Small intestine (tissue), 7 donors: ENCODE data around the gene RIMS1. TPM values are rescaled to one million over a fixed set of nuclear protein-coding genes. Genes with fewer than 3 reads are reported as not detected.

ENCODE experiments used
- DNase-seq, 2 donors: peaks; one replicate each; pipeline versions ENCODE4 v3.0.0 to v3.0.0-alpha.2; 2013
- FAIRE-seq: peaks from 2 replicates; lab custom pipeline; 2012; peaks lifted over from hg19 to GRCh38; lab: Jason Lieb, UNC
- H3K27ac ChIP-seq, 3 donors: one replicate each; pipeline ENCODE4 v1.5.1; 2013; ENCODE audit warnings: low read length in 2 of 3, mild to moderate bottlenecking in 2 of 3, control low read depth in 1 of 3, inconsistent platforms in 1 of 3, low read depth in 1 of 3, moderate library complexity in 1 of 3
- H3K27me3 ChIP-seq, 3 donors: one replicate each; pipeline ENCODE4 v1.6.1; 2013; ENCODE audit warnings: low read length in 3 of 3, inconsistent platforms in 1 of 3; ENCODE audit not compliant: control insufficient read depth in 3 of 3, insufficient read depth in 3 of 3
- H3K36me3 ChIP-seq, 3 donors: one replicate each; pipeline ENCODE4 v1.6.1; 2013; ENCODE audit warnings: low read length in 3 of 3, inconsistent platforms in 1 of 3, low read depth in 1 of 3, mild to moderate bottlenecking in 1 of 3, moderate library complexity in 1 of 3; ENCODE audit not compliant: control insufficient read depth in 3 of 3, insufficient read depth in 2 of 3
- H3K4me1 ChIP-seq, 3 donors: one replicate each; pipeline ENCODE4 v1.6.1; 2013; ENCODE audit warnings: low read length in 2 of 3, inconsistent platforms in 1 of 3, low read depth in 1 of 3, mild to moderate bottlenecking in 1 of 3, moderate library complexity in 1 of 3; ENCODE audit not compliant: control insufficient read depth in 3 of 3, insufficient read depth in 2 of 3
- H3K4me3 ChIP-seq, 3 donors: one replicate each; pipeline ENCODE4 v1.5.1; 2013; ENCODE audit warnings: low read length in 3 of 3, control low read depth in 1 of 3, inconsistent platforms in 1 of 3, low read depth in 1 of 3, mild to moderate bottlenecking in 1 of 3, moderate library complexity in 1 of 3
- H3K9me3 ChIP-seq, 2 donors: one replicate each; pipeline ENCODE4 v1.6.1; 2013; ENCODE audit warnings: low read depth in 1 of 2, low read length in 1 of 2; ENCODE audit not compliant: control insufficient read depth in 2 of 2, insufficient read depth in 1 of 2
- WGBS, 3 donors: extraction: QIAGEN DNeasy Blood & Tissue Kit; methylation state at CpG; one replicate each; pipeline ENCODE4 v1.1.7; 2013; 5-methylcytosine and 5-hydroxymethylcytosine counted together
- polyA plus RNA-seq, 4 donors: library from polyadenylated mRNA; stranded (reverse) in 3 of 4; unstranded in 1 of 4; fragments of 200-250 nt in 3 of 4; fragments of 120-200 nt in 1 of 4; gene quantifications; one replicate each; pipeline versions ENCODE4 v1.2.1 to v1.2.3, GENCODE V29; 2013
- donor health status: healthy with polysubstance abuse.
- donor health status: control.
- donor health status: control.
- donor health status: Bipolar disorder and iron deficiency.
- donor health status: healthy.

Gene RIMS1
- polyA plus RNA-seq, 4 donors: 0.27 to 1.4 (median 0.52) TPM; not detected in 1

GRCh38 chr6:72083976-72084375, 197.6 kb downstream of the RIMS1 start:
- H3K4me3 ChIP-seq: no peak overlapping the region
- 34 to 80% (median 50%) methylated on average over 1 of the region's 1 CpG for WGBS, 3 donors
- no peak for FAIRE-seq
- H3K36me3 ChIP-seq: no peaks in the 10 kb centered on the region
- no peaks in the 10 kb centered on the region for H3K27me3 ChIP-seq
- H3K4me1 ChIP-seq: no peaks in the 10 kb centered on the region
- DNase-seq: no peak
- H3K27ac ChIP-seq: no peak overlapping the region
- H3K9me3 ChIP-seq: no peaks in the 10 kb centered on the region

GRCh38 chr6:72084992-72085569, 198.7 kb downstream of the RIMS1 start:
- no peaks in the 10 kb centered on the region for H3K4me1 ChIP-seq
- no peaks in the 10 kb centered on the region for H3K9me3 ChIP-seq
- DNase-seq: peak; percentile 2 to 29
- no peak overlapping the region for H3K27ac ChIP-seq
- no peak overlapping the region for H3K4me3 ChIP-seq
- H3K36me3 ChIP-seq: no peaks in the 10 kb centered on the region
- peak; percentile 92 for FAIRE-seq
- WGBS, 3 donors: 0 to 2% (median 1%) methylated on average over 1 of the region's 1 CpG
- H3K27me3 ChIP-seq: no peaks in the 10 kb centered on the region

- FAIRE-seq: no peak
These were observed 208.2 kb downstream of the RIMS1 start for GRCh38 chr6:72094506-72094905.

GRCh38 chr6:72102561-72102960, 216.2 kb downstream of the RIMS1 start:
- no peak for FAIRE-seq
- no peaks in the 10 kb centered on the region for H3K36me3 ChIP-seq
- no peaks in the 10 kb centered on the region for H3K4me1 ChIP-seq
- no peak overlapping the region for H3K27ac ChIP-seq
- no peaks in the 10 kb centered on the region for H3K9me3 ChIP-seq
- no peak for DNase-seq
- H3K4me3 ChIP-seq: no peak overlapping the region
- H3K27me3 ChIP-seq: peaks cover 0 to 2% (median 0%) of the 10 kb centered on the region in 3 donors

More at GRCh38 chr6:72094506-72094905, 208.2 kb downstream of the RIMS1 start:
- no peaks in the 10 kb centered on the region for H3K36me3 ChIP-seq
- DNase-seq: no peak
- no peaks in the 10 kb centered on the region for H3K27me3 ChIP-seq
- H3K4me3 ChIP-seq: no peak overlapping the region
- H3K4me1 ChIP-seq: no peaks in the 10 kb centered on the region
- WGBS, 3 donors: 56 to 67% (median 57%) methylated on average over 1 of the region's 1 CpG
- no peaks in the 10 kb centered on the region for H3K9me3 ChIP-seq
- H3K27ac ChIP-seq: no peak overlapping the region

GRCh38 chr6:72111611-72112010, 225.3 kb downstream of the RIMS1 start:
- H3K36me3 ChIP-seq: no peaks in the 10 kb centered on the region
- no peaks in the 10 kb centered on the region for H3K4me1 ChIP-seq
- no peak overlapping the region for H3K27ac ChIP-seq
- no peaks in the 10 kb centered on the region for H3K27me3 ChIP-seq
- no peak for FAIRE-seq
- WGBS, 3 donors: 27 to 46% (median 45%) methylated on average over 2 of the region's 2 CpGs
- no peak overlapping the region for H3K4me3 ChIP-seq
- H3K9me3 ChIP-seq: no peaks in the 10 kb centered on the region
- DNase-seq: no peak

GRCh38 chr6:72130327-72130726, 244.0 kb downstream of the RIMS1 start:
- no peaks in the 10 kb centered on the region for H3K4me1 ChIP-seq
- peaks cover 0 to 5% of the 10 kb centered on the region in 2 donors for H3K9me3 ChIP-seq
- no peak overlapping the region for H3K4me3 ChIP-seq
- FAIRE-seq (no peak), DNase-seq (no peak)
- no peaks in the 10 kb centered on the region for H3K27me3 ChIP-seq
- 76 to 89% (median 81%) methylated on average over 2 of the region's 2 CpGs for WGBS, 3 donors
- H3K27ac ChIP-seq: no peak overlapping the region
- H3K36me3 ChIP-seq: no peaks in the 10 kb centered on the region

- FAIRE-seq: no peak
- H3K4me1 ChIP-seq: no peaks in the 10 kb centered on the region
These were observed 246.1 kb downstream of the RIMS1 start for GRCh38 chr6:72132427-72132826.

GRCh38 chr6:72132851-72133250, 246.5 kb downstream of the RIMS1 start:
- Histone ChIP-seq H3K36me3 (no peaks in the 10 kb centered on the region), H3K27ac (no peak overlapping the region), H3K4me1 (no peaks in the 10 kb centered on the region), H3K4me3 (no peak overlapping the region), H3K27me3 (no peaks in the 10 kb centered on the region), H3K9me3 (no peaks in the 10 kb centered on the region)
- DNase-seq (no peak), FAIRE-seq (no peak)

More at GRCh38 chr6:72132427-72132826, 246.1 kb downstream of the RIMS1 start:
- 74 to 84% (median 74%) methylated on average over 1 of the region's 1 CpG for WGBS, 3 donors
- no peak for DNase-seq
- Histone ChIP-seq H3K4me3 (no peak overlapping the region), H3K36me3 (no peaks in the 10 kb centered on the region), H3K27me3 (no peaks in the 10 kb centered on the region), H3K27ac (no peak overlapping the region), H3K9me3 (no peaks in the 10 kb centered on the region)

GRCh38 chr6:72133324-72133723, 247.0 kb downstream of the RIMS1 start:
- FAIRE-seq (no peak), DNase-seq (no peak)
- Histone ChIP-seq H3K36me3 (no peaks in the 10 kb centered on the region), H3K27ac (no peak overlapping the region), H3K4me1 (no peaks in the 10 kb centered on the region), H3K27me3 (no peaks in the 10 kb centered on the region), H3K9me3 (no peaks in the 10 kb centered on the region), H3K4me3 (no peak overlapping the region)
- WGBS, 3 donors: 64 to 81% (median 66%) methylated on average over 1 of the region's 1 CpG
